Body of pancreas (tissue), 4 donors: ENCODE measurements around the gene SHF.

ENCODE experiments used
- CTCF ChIP-seq, 7 experiments: fragments of 450-650 bp in 4 of 7; fragments of 200-600 bp in 3 of 7; sonication (generic) in 3 of 7; IDR thresholded peaks; one replicate each; pipeline ENCODE4 v1.5.1; 2016 to 2019; ENCODE audit warnings: antibody characterized with exemption in 7 of 7
- POLR2A ChIP-seq, 3 donors: fragments of 450-650 bp; IDR thresholded peaks; one replicate each; pipeline ENCODE4 v1.6.1; 2016; ENCODE audit warnings: antibody characterized with exemption in 3 of 3, mild to moderate bottlenecking in 2 of 3

GRCh38 chr15:45162771-45163507 lies 24.8 kb downstream of the SHF start:
- TF ChIP-seq CTCF (IDR thresholded peaks at IDR 0.05), result peak; percentile 78 to 98 (median 93)
- no peak for TF ChIP-seq POLR2A (IDR thresholded peaks at IDR 0.05)
